ENCODE data around the gene TMEM131L.
"Not testable (repeated sequence)": the region's sequence is repeated elsewhere in the genome, so short reads cannot be mapped to it uniquely, and the experiment has no call there.

TMEM131L gene, protein sequence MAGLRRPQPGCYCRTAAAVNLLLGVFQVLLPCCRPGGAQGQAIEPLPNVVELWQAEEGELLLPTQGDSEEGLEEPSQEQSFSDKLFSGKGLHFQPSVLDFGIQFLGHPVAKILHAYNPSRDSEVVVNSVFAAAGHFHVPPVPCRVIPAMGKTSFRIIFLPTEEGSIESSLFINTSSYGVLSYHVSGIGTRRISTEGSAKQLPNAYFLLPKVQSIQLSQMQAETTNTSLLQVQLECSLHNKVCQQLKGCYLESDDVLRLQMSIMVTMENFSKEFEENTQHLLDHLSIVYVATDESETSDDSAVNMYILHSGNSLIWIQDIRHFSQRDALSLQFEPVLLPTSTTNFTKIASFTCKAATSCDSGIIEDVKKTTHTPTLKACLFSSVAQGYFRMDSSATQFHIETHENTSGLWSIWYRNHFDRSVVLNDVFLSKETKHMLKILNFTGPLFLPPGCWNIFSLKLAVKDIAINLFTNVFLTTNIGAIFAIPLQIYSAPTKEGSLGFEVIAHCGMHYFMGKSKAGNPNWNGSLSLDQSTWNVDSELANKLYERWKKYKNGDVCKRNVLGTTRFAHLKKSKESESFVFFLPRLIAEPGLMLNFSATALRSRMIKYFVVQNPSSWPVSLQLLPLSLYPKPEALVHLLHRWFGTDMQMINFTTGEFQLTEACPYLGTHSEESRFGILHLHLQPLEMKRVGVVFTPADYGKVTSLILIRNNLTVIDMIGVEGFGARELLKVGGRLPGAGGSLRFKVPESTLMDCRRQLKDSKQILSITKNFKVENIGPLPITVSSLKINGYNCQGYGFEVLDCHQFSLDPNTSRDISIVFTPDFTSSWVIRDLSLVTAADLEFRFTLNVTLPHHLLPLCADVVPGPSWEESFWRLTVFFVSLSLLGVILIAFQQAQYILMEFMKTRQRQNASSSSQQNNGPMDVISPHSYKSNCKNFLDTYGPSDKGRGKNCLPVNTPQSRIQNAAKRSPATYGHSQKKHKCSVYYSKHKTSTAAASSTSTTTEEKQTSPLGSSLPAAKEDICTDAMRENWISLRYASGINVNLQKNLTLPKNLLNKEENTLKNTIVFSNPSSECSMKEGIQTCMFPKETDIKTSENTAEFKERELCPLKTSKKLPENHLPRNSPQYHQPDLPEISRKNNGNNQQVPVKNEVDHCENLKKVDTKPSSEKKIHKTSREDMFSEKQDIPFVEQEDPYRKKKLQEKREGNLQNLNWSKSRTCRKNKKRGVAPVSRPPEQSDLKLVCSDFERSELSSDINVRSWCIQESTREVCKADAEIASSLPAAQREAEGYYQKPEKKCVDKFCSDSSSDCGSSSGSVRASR (N-terminal part only)

DNA sequence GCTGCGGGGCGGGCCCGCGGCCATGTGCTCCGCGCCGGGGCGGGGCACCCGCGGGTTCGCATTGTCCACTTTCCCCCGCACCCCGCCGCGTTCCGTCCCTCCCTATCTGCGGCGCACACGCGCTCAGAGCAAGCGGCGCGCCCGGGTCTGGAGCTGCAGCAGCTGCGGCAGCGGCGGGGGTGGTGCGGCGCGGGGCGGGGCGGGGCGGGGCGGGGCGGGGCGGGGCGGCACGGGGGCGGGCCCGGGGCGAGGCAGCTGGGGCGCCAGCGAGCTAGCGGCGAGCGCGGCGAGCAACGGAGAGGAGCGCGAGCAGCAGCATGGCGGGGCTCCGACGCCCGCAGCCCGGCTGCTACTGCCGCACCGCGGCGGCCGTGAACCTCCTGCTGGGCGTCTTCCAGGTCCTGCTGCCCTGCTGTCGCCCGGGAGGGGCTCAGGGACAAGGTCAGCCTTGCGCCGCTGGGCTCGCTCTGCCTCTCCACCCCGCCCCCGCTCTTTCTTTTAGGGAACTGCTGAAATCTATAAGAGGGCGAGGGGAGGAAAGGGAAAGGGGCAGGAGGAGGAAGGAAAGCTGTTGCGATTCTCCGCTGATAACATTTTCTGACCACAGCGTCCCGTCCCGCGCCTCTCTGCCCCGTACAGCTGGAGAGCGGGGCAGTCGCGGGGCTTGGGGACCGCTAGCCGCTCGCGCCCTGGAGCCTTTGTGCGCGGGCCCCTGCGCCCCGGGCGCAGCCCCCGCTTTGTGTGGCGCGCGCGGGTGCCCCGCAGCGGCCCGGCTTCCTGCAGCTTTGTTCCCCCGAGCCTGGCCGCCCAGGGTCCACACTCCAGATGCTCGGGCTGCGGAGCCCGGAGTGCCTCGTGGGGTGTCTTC, at the start of gene TMEM131L:
TMEM131L (plus strand) TSS at position 280 of the 868 bp plus-strand sequence; CDS start at position 318, 38 bp downstream.
- DNase-seq = no peak

DNA sequence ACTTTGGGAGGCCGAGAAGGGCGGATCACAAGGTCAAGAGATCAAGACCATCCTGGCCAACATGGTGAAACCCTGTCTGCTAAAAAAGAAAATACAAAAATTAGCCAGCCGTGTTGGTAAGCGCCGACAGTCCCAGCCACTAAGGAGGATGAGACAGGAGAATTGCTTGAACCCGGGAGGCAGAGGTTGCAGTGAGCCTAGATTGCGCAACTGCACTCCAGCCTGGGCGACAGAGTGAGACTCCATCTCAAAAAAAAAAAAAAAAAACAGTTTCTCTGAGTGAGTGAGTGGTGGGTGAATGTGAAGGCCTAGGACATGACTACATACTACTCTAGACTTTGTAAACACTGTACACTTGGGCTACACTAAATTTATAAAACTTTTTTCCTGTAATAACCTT, 49.7 kb upstream of the TMEM131L start:
- not testable (repeated sequence) for DNase-seq

DNA sequence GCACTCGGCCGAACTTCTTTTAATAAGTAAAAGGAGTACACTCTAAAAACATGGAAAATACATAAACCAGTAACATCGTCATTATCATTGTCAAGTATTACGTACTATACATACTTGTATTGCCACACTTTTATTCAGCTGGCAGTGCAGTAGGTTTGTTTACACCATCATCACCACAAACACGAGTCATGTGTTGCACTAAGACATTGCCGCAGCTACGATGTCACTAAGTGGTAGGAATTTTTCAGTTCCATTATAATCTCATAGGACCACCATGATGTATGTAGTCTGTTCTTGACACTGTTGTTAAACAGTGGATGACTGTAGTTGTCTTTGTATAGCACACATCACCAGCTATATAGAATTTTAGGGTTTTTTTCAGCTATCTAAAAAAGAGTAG, 48.0 kb upstream of the TMEM131L start:
- DNase-seq = no peak

DNA sequence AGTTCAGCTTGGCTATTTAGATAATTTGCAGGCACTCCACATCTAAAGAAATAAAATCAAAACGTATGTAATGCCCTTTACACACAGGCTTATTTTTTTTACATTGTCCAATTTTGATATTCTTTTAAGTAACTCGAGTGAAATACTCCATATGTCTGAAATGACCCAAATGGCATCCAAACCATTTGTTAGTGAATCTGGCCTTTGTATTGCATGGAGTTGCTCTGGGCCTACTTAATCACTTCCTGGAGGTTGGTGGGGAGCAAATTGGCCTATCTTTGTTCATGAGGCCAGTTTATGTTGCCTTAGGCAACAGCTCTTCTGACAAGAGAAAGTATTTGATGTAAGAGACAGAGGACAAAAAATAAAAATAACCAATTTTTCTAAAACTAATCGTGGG, 47.6 kb upstream of the TMEM131L start:
- DNase-seq = no peak

DNA sequence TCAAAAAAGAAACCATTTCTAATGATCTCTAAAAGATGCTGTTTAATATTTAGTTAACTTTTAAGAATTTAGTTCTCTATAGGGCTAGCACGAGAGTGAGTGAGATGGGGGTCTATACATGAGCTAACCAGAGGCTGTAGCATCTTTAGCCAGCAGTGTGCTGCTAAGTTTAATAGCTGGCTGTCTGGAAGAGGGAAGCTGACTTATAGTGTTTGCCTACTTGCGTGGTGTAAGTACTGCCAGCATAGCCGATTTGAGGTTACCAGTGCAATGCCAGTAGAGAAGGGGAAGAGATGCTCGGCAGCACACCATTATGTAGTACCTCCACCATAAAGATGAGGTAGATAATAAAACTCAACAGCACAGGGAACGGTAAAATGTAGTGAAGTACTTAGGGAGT, 47.1 kb upstream of the TMEM131L start:
- DNase-seq = no peak

DNA sequence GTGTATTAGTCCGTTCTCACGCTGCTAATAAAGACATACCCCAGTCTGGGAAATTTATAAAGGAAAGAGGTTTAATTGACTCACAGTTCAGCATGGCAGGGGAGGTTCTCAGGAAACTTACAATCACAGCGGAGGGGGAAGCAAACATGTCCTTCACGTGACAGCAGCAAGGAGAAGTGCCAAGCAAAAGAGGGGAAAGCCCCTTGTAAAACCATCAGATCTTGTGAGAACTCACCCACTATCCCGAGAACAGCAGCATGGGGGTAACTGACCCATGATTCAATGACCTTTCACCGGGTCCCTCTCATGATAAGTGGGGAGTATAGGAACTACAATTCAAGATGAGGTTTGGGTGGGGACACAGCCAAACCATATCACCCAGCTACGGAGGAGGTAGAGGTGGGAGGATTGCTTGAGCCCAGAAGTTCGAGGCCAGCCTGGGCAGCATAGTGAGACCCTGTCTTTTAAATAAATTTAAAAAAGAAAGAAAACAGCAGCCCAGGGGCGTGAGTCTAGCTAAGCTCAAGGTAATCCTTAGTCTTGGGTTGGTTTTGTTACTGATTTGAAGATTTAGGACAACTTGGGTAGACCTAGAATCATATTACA, 46.4 kb upstream of the TMEM131L start:
- no peak for DNase-seq

DNA sequence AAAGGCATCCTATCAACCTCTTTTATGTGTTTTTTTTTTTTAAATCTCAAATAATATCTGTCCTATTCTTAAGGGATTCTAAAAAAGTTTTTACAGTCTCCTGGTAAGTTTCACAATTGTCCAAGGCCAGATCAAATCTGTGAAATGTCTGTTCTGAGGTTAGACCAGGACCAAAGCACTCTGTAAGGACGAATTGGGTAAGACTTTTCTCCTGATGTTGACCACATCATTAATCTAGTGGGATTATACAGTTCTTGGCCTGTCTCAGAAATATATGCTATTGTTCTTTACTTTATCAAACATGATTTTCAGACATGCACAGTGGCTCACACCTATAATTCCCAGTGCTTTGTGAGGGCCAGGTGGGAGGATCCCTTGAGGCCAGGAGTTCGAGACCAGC, 45.8 kb upstream of the TMEM131L start:
- no peak for DNase-seq

DNA sequence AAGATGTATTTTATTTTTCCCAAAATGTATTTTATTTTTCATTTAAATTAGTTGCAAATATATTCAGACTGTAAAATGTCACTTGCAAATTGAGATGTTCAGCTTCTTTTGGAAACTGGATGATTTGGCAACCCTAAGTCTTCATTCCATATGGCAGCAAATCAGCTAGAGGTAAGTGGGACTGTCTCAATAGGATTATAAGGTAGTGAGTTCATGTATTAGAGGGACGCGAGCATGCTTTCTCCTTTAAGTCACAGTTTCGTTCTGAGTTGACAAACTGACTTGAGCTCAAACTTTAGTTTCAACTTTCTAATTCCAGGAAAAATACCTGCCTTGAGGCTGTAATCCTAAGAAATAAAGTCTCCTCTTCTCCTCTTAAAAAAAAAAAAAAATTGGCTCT, 44.2 kb upstream of the TMEM131L start:
- DNase-seq = no peak

DNA sequence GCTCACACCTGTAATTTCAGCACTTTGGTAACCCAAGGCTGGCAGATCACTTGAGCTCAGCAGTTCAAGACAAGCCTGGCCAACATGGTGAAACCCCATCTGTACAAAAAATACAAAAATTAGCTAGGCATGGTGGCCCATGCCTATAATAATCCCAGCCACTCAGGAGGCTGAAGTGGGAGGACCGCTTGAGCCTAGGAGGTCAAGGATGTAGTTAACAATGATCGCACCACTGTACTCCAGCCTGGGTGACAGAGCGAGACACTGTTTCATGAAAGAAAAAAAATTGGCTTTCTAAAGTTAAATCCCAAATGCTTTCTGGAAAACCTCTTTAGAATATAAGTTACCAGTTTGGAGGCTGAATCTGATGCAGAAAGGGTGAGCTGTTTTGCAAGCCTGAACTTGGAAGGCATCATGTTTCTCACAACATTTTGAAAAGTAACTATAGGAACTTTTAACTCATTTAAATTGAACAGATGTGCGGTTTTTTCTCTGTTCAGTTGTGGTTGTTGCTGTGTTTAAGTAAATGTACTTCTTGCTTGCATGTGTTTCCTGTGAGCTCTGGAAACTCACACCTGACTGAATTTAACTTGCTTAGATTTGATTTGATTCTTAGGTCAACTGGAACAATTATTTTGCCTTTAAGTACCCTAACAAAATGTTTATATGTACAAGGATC, 39.8 kb upstream of the TMEM131L start:
- no peak for DNase-seq

DNA sequence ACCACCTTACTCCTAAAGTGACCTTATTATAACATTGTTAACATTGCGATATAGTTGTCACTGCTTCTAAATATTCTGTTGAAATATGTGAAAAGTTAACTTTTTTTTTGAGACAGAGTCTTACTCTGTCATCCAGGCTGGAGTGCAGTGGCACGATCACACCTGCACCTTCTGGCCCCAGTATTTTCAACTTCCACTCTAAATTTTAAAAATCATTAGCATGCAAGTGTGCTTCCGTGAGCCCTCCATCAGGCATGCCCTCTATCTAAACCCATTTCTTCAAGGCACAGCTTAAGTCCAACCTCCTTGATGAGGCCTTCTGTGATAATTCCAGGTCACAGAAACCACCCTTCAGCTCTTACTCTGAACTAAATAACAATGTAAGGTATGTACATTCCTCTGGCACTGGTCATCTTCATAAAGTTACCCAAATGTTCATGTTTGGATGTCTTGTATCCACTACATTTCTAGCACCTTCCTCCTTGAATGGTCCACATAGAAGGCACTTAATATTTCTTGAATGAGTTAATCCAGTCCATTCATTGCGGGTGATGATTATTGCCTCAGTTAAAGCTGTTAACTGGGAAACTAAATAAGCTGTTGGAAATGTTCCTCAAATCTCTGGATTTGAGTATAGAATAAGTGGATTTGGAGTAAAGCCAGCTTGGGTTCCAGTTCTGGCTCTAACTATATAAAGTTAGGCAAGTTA, 38.6 kb upstream of the TMEM131L start:
- no peak for DNase-seq

DNA sequence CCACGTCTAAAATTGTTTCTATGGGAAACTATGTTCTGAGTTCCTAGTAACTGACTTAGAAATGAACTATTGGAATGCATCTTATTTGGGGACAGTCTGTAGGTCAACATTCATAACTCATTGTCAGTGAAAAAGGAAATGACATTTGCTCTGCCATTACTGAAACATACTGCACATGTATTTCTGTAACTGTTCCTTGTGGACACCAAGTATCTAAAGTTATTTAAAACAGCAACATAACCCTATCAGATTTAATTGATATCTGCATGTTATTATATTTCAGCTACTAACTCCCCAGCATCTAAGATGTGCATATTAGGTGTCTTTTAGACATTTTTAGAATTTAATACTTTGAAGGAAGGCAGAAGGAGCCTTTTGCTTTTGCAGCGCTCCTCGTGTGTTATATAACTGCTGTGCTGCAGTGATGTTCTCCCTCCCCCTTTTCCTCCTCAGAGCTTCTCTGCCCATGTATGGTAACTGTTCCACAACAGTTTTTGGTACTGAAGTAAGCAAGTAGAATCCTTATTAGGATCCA, 37.2 kb upstream of the TMEM131L start:
- no peak for DNase-seq

DNA sequence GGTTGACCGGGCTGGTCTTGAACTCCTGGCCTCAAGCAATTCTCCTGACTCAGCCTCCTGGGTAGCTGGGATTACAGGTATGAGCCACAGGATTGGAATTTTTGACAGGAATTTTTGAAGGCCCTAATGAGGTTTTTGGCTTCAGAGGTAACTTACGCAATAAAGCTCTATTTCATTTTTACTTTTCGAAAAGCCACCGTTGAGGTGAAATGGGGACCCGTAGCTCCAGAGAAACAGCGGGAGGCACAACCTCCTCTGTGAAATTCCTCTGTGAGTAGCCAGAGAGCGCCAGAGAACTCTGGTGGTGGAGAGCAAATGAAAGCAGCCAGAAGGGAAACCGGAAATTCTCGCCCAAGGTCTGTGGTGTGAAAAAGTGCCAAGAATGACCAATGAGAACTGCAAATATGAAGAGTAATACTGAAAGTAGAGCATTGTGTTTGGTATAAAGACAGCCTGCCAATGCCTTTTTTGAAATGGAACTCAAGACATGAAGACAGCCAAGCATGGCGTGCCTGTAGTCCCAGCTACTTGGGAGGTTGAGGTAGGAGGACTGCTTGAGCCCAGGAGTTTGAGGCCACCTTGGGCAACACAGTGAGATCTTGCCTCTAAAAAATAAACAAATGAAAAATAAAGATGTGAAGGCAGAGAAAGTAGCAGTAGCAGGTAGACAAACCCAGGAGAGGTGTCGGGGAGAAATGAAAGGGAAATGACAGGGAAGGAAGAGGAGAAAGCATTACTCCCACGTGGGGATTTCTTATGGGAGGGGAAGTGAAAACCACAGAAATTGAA, 33.0 kb upstream of the TMEM131L start:
- DNase-seq = no peak

DNA sequence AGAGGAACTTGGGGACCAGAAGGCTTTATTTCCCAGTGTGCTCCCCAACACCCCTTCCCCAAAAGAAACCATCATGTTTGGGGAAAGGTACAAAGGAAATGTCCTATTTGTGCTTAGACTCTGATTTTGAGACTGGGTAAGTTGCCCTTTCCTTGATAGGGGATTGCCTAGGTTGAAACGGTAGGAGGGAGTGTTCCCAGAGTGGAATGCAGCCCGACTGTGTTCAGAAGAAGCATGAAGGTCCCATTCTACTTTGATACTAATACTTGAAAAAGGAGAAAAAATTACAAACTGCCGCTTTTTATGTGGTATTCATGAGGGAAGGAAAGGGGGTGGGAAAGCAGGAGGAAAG, 32.4 kb upstream of the TMEM131L start:
- DNase-seq = no peak

DNA sequence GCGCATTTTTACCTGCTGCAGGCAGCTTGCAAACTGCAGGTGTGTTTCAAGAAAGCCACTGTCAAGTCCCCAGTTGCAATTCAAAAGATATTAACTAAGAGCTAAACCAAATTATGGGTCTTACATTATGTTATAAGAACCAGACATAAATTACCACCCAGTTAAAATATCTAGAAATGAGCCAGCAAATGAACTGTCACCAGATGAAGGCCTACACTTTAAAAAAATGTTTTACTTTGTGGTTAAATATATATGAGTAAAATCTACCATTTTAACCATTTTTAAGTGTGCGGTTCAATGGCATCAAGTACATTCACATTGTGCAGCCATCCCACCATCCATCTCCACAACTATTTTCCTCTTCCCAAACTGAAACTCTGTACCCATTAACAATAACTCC, 32.0 kb upstream of the TMEM131L start:
- DNase-seq = no peak

DNA sequence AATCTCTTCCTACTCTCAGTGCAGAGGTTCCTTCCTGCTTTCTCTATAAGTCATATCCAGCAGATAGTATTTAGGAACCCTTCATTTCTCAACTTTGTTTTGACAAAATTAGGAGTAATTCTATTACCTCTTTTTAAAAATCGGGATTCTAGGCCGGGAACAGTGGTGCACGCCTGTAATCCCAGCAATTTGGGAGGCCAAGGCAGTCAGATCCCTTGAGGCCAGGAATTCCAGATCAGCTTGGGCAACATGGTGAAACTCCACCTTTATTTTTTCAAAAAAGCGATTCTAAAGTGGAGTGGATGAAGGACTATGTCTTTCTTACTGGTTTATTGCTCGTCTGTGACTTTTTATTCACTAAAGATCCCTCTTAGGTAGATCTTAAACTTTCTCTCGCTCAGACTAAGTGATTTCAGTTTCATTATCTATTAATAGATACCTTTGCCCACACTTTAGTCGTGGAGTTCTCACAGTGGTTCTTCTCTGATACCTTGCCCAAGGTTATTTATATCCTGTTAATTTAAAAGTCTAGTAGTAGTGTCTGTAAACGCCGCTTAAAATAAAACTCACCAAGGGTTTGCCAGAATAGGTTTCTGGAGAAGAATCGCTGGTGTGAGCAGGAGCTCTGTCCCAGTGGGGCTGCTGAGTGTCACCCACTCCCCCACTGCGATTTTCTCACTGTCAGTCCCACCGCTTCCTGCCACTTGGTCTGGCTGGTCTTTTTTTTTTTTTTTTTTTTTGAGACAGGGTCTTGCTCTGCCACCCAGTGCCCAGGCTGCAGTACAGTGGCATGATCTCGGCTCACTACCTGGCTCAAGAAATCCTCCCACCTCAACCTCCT, 27.0 kb upstream of the TMEM131L start:
- no peak for DNase-seq

DNA sequence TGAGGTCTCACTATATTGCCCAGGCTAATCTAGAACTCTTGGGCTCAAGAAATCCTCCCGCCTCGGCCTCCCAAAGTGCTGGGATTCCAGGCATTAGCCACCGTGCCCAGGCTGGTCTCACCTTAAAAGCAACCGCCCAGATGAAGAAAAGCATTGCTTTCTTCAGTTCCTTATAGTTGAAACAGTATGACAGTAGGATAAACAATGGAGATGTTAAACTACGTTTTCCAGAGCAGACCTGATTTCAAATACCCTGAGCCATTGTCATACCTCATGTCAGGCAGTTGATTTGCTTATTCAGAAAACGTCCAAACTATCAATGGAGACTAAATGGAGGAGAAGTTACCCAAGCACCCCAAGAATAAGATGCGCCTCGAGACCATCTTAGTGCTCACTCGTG, 26.3 kb upstream of the TMEM131L start:
- no peak for DNase-seq

DNA sequence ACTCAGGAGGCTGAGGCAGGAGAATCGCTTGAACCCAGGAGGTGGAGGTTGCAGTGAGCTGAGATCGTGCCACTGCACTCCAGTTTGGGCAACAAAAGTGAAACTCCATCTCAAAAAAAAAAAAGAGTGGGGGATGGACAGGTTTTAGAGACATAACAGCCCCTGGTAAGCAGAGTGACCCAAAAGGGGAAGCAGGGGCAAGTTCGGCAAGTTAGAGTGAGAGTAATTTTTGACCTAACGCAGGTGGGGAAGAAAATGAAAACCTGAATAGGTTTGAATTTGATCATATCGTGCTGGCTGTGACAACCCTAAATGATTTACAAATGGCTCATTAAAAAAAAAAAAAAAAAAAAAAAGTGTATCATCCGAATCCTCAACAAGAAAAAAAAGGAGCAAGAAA, 25.7 kb upstream of the TMEM131L start:
- DNase-seq = no peak

DNA sequence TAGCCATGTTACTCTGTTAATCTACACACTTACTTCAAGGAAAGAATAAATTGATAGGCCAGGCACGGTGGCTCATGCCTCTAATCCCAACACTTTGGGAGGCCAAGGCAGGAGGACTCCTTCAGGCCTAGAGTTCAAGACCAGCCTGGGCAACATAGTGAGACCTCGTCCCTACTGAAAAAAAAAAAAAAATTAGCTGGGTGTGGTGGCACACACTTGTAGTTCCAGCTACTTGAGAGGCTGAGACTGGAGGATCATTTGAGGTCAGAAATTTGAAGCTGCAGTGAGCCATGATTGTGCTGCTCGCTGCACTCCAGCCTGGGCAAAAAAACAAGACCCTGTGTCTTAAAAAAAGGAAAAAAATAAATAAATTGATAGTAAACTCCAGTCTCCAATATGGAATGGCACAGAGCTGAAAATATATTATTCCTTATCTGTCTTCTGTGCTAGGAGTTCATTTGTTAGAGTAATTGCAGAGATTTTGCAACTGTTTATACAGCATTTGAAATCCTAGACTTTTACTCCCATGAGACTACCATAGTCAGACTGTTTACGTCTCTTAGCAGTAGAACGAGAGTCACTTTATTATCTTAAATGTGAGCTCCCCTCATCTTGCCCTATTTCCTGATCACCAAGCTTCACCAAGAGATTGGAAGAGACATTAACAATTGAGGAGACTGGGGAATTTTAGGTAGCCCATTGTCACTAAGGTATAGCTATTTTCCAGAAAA, 18.8 kb upstream of the TMEM131L start:
- DNase-seq = no peak

Data from DMS 273 treated with DMSO at 0.1 percent for 48 hours (cell line).